GM12878 (cell line): ENCODE data around the gene RERE. TPM values are rescaled to one million over a fixed set of nuclear protein-coding genes. Genes with fewer than 3 reads are reported as not detected.

Source experiments
- ATAC-seq: fragments of 200-7000 bp; cut with Tn5 transposase; 3 replicates; pipeline ENCODE4 v1.9.1; 2020; ENCODE audit warnings: mild to moderate bottlenecking, moderate library complexity
- BruUV-seq: library from RNA; stranded (reverse); fragments of 400-500 nt; replicated peaks from 2 replicates; lab custom pipeline; 2021; lab: Mats Ljungman, UMichigan
- CTCF ChIA-PET: fragments of 300-600 bp; sonication (Branson Sonifier 250); formaldehyde crosslinking; extraction: SDS; loops from one replicate; lab custom pipeline; 2021; ENCODE audit warnings: inconsistent platforms; lab: Yijun Ruan, JAX
- POLR2A ChIA-PET: fragments of 350-600 bp; formaldehyde crosslinking; extraction: SDS; loops from one replicate; lab custom pipeline; 2021; ENCODE audit warnings: inconsistent platforms; lab: Charles Lee
- RAD21 ChIA-PET: fragments of 300-600 bp; sonication (Branson Sonifier 250); formaldehyde crosslinking; loops from one replicate; lab custom pipeline; 2023; ENCODE audit warnings: antibody characterized with exemption; ENCODE audit not compliant: unreplicated experiment; lab: Charles Lee
- SMC1A ChIA-PET: fragments of 300-600 bp; sonication (Branson Sonifier 250); formaldehyde crosslinking; loops from one replicate; lab custom pipeline; 2023; ENCODE audit not compliant: unreplicated experiment, uncharacterized antibody; lab: Charles Lee
- DNase-seq: peaks from one replicate; pipeline ENCODE4 v3.0.0-alpha.2; 2011; ENCODE audit warnings: low read depth, low spot score
- FAIRE-seq: peaks from 3 replicates; lab custom pipeline; 2011; peaks lifted over from hg19 to GRCh38; lab: Jason Lieb, UNC
- H2AFZ ChIP-seq: 2 replicates; pipeline ENCODE4 v1.6.0; 2011; ENCODE audit warnings: low read depth, low read length, control low read depth; ENCODE audit not compliant: control insufficient read depth
- H3K27ac ChIP-seq: 2 replicates; pipeline ENCODE4 v1.5.1; 2011; ENCODE audit warnings: control low read depth; ENCODE audit not compliant: control insufficient read depth, insufficient read depth
- H3K27me3 ChIP-seq, 2 experiments: replicated peaks in 1 of 2; 2 replicates each; pipeline versions ENCODE4 v1.6.0 to v1.6.1; 2011; ENCODE audit warnings: low read length in 1 of 2; ENCODE audit not compliant: control insufficient read depth in 2 of 2, insufficient read depth in 2 of 2
- H3K36me3 ChIP-seq, 2 experiments: 2 replicates each; pipeline ENCODE4 v1.5.1; 2011; ENCODE audit warnings: low read length in 1 of 2; ENCODE audit not compliant: control insufficient read depth in 2 of 2, insufficient read depth in 2 of 2
- H3K4me1 ChIP-seq: 2 replicates; pipeline ENCODE4 v1.6.1; 2011; ENCODE audit warnings: mild to moderate bottlenecking, low read length, moderate library complexity, mixed read lengths; ENCODE audit not compliant: control insufficient read depth, insufficient read depth
- H3K4me2 ChIP-seq: 2 replicates; pipeline ENCODE4 v1.6.0; 2011; ENCODE audit warnings: control low read depth; ENCODE audit not compliant: control insufficient read depth, insufficient read depth
- H3K4me3 ChIP-seq: fragments of 200-600 bp; sonication (generic); 2 replicates; pipeline ENCODE4 v1.5.1; 2016
- H3K79me2 ChIP-seq: 2 replicates; pipeline ENCODE4 v1.6.0; 2011; ENCODE audit warnings: low read length; ENCODE audit not compliant: control insufficient read depth, insufficient read depth
- H3K9ac ChIP-seq: 2 replicates; pipeline ENCODE4 v1.8.0; 2011; ENCODE audit warnings: low read length, control low read depth, mixed read lengths; ENCODE audit not compliant: control insufficient read depth, insufficient read depth
- H3K9me3 ChIP-seq: replicated peaks from 3 replicates; pipeline ENCODE4 v1.5.1; 2011; ENCODE audit warnings: mild to moderate bottlenecking, low read length; ENCODE audit not compliant: control insufficient read depth, insufficient read depth
- H4K20me1 ChIP-seq: 2 replicates; pipeline ENCODE4 v1.6.0; 2011; ENCODE audit not compliant: control insufficient read depth, insufficient read depth
- ETV6 ChIP-seq, 2 experiments: fragments of 450-650 bp in 1 of 2; IDR thresholded peaks in 1 of 2; conservative IDR thresholded peaks in 1 of 2; 2 replicates each; pipeline ENCODE4 v1.6.1; 2014; ENCODE audit warnings: antibody characterized with exemption in 1 of 2, borderline replicate concordance in 1 of 2, low read depth in 1 of 2, mild to moderate bottlenecking in 1 of 2, moderate library complexity in 1 of 2
- FOS ChIP-seq: IDR thresholded peaks from 3 replicates; pipeline ENCODE4 v1.6.1; 2011; ENCODE audit warnings: borderline replicate concordance; ENCODE audit not compliant: insufficient read length; ENCODE audit errors: extremely low read depth
- GATAD2B ChIP-seq: fragments of 450-650 bp; conservative IDR thresholded peaks from 2 replicates; pipeline ENCODE4 v1.6.1; 2017; ENCODE audit warnings: low read depth, mild to moderate bottlenecking, moderate library complexity
- IRF4 ChIP-seq: IDR thresholded peaks from 2 replicates; pipeline ENCODE4 v1.6.1; 2011; ENCODE audit warnings: low read depth, low read length
- KAT2A ChIP-seq: conservative IDR thresholded peaks from 2 replicates; pipeline ENCODE4 v1.6.1; 2011; ENCODE audit warnings: low read depth, low read length; ENCODE audit not compliant: control insufficient read depth
- POU2F2 ChIP-seq: IDR thresholded peaks from 3 replicates; pipeline ENCODE4 v1.6.1; 2011; ENCODE audit warnings: low read depth, mild to moderate bottlenecking, low read length, borderline replicate concordance
- SIX5 ChIP-seq: IDR thresholded peaks from 2 replicates; pipeline ENCODE4 v1.6.1; 2011; ENCODE audit warnings: mild to moderate bottlenecking, low read depth, low read length, moderate library complexity; ENCODE audit not compliant: severe bottlenecking
- SREBF2 ChIP-seq: IDR thresholded peaks from 2 replicates; pipeline ENCODE4 v1.6.1; 2012; ENCODE audit warnings: mild to moderate bottlenecking, low read length
- TAF1 ChIP-seq: IDR thresholded peaks from 2 replicates; pipeline ENCODE4 v1.6.1; 2011; ENCODE audit warnings: mild to moderate bottlenecking, low read depth, low read length, borderline replicate concordance
- WGBS: methylation state at CpG from one replicate; pipeline ENCODE4 v1.1.6; 2016; ENCODE audit warnings: low lambda C conversion rate; ENCODE audit not compliant: insufficient replicate concordance, insufficient coverage; ENCODE audit errors: missing lambda C conversion rate; 5-methylcytosine and 5-hydroxymethylcytosine counted together
- in situ Hi-C: fragments of 300-500 bp; cut with MboI; formaldehyde crosslinking; loops from 9 replicates; pipeline ENCODE4 v1.14.3; 2018; ENCODE audit warnings: mixed read lengths
- intact Hi-C: fragments of 100-400 bp; cut with micrococcal nuclease; formaldehyde crosslinking; loops from one replicate; pipeline ENCODE4 v1.14.2; 2022; ENCODE audit not compliant: unreplicated experiment
- polyA plus RNA-seq, 11 experiments: library from polyadenylated mRNA; depleted of rRNA in 4 of 11; unstranded in 6 of 11; stranded (reverse) in 5 of 11; fragments of >200 nt; fragmentation: Nextera tagmentation in 4 of 11; fragmentation: Illumina TruSeq in 1 of 11; extraction: Ambion mirVana in 4 of 11; extraction: Trizol in 1 of 11; gene quantifications; 1 replicate in 1 of 11; 2 replicates in 10 of 11; pipeline versions ENCODE4 v1.2.1 to v1.2.3, GENCODE V29; 2011 to 2016; ENCODE audit warnings: inconsistent platforms in 2 of 11, missing spikeins in 2 of 11, low read depth in 1 of 11
- total RNA-seq, 4 experiments: library from RNA; depleted of rRNA in 3 of 4; stranded (reverse); fragments of >200 nt in 3 of 4; fragmentation: Illumina TruSeq in 1 of 4; extraction: Trizol in 1 of 4; gene quantifications; 2 replicates each; pipeline versions ENCODE4 v1.2.1 to v1.2.3, GENCODE V29; 2013 to 2021
- TF ChIP-seq, protein P1 (sequence below): IDR thresholded peaks from 2 replicates; pipeline ENCODE4 v1.6.1; 2011; ENCODE audit warnings: borderline replicate concordance, low read depth, mild to moderate bottlenecking, moderate library complexity, low read length; ENCODE audit not compliant: insufficient read depth, poor library complexity, severe bottlenecking
- TF ChIP-seq, protein P2 (sequence below): fragments of 450-650 bp; IDR thresholded peaks from 2 replicates; pipeline ENCODE4 v1.6.1; 2017; ENCODE audit warnings: mild to moderate bottlenecking, low read depth, inconsistent platforms; ENCODE audit not compliant: poor library complexity, severe bottlenecking
- TF ChIP-seq, protein P3 (sequence below): IDR thresholded peaks from 2 replicates; pipeline ENCODE4 v1.6.1; 2011; ENCODE audit warnings: low read depth, mild to moderate bottlenecking, low read length, moderate library complexity, borderline replicate concordance; ENCODE audit errors: extremely low read depth
- TF ChIP-seq, protein P4 (sequence below): fragments of 450-650 bp; formaldehyde crosslinking; IDR thresholded peaks from 2 replicates; pipeline ENCODE4 v1.4.0; 2020; ENCODE audit warnings: mild to moderate bottlenecking, moderate library complexity

Gene RERE
- total and polyA plus RNA-seq, 10 of the 15 experiments (the other 5 are each of a cell fraction or from before 2014, with no cell fraction given): 5.2 to 60.5 (median 20.2) TPM

DNA sequence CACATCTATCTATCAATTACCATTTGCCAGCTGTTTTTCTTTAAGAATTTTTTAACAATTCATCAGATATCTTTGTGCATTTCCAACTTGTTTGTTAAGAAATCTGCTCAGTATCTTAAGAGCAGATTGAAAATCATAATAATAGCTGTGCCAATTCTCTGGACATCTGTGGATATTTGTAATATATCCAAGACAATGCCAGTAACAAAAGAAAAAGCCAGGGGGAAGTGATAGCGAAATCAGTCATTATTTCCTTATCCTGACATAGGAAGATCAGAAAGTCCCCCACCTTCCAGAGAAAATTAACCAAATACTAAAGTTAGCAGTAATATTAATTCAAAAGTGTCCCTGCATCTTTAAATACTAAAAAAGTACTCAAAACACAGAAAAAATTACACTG lies 217.1 kb downstream of the RERE start (continued):
- TF ChIP-seq, protein P1, sequence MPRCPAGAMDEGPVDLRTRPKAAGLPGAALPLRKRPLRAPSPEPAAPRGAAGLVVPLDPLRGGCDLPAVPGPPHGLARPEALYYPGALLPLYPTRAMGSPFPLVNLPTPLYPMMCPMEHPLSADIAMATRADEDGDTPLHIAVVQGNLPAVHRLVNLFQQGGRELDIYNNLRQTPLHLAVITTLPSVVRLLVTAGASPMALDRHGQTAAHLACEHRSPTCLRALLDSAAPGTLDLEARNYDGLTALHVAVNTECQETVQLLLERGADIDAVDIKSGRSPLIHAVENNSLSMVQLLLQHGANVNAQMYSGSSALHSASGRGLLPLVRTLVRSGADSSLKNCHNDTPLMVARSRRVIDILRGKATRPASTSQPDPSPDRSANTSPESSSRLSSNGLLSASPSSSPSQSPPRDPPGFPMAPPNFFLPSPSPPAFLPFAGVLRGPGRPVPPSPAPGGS: no peak
- TF ChIP-seq POU2F2 (no peak), ETV6 (conservative IDR thresholded peaks at IDR 0.05 in 1 of 2, IDR thresholded peaks at IDR 0.05 in 1 of 2; ENCODE audit: borderline replicate concordance in 1 of 2, low read depth in 1 of 2) (no peak)

DNA sequence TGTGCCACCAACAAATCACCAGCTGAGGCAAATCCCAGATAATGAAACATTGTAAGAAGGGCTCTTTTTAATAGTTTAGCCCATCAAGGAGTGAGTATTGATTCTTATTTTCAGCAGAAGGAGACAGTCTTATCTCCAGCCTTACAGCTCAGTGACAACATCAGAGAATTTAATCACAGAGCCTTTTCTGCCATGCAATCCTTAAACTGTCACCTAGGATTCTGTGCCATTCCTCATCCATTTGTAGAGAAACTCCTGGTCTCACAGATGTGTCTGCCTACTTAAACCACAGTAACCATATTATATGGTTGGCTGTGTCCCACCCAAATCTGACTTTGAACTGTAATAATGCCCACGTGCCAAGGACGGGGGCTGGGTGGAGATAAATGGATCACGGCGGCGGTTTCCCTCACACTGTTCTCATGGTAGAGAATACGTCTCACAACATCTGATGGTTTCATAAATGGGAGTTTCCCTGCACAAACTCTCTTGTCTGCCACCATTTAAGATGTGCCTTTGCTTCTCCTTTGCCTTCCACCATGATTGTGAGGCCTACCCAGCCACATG lies 217.7 kb downstream of the RERE start:
- no peak overlapping the region for H3K9ac ChIP-seq
- ChIA-PET RAD21 (no interaction called here), POLR2A (interaction anchor here (0.5 kb wide), 1 partner anchor 115 kb away, joined by 3 read pairs; no protein-coding TSS in a partner anchor), CTCF (no interaction called here), SMC1A (interaction anchor here (0.6 to 1.5 kb wide), 4 partner anchors 14 to 128 kb away, joined by 3 to 4 read pairs (median 4); no protein-coding TSS in a partner anchor)
- H3K27ac ChIP-seq: no peak overlapping the region
- H3K9me3 ChIP-seq: no peaks in the 10 kb centered on the region
- peaks cover 0 to 2% of the 10 kb centered on the region in 2 experiments; a peak in 2 of 4 replicates for H3K36me3 ChIP-seq
- H3K4me2 ChIP-seq: no peak overlapping the region
- in situ Hi-C loops (no loop called here), intact Hi-C loops (loop anchor here (5.0 kb wide), 1 partner anchor 43 kb away; no protein-coding TSS in a partner anchor)
- BruUV-seq: no TSS peak
- DNase-seq (no peak), FAIRE-seq (no peak), ATAC-seq (no peak)
- no peaks in the 10 kb centered on the region for H3K27me3 ChIP-seq
- H2AFZ ChIP-seq: no peak overlapping the region
- no peak overlapping the region for H3K4me3 ChIP-seq
- H3K79me2 ChIP-seq: peaks cover 4% of the 10 kb centered on the region; the same call in 1 of the 2 replicates
- 88% methylated on average over 6 of the region's 6 CpGs for WGBS
- peaks cover 24% of the 10 kb centered on the region for H3K4me1 ChIP-seq
- no peaks in the 10 kb centered on the region for H4K20me1 ChIP-seq
- TF ChIP-seq GATAD2B (no peak), FOS (no peak), KAT2A (no peak), SREBF2 (no peak), TAF1 (no peak), IRF4 (no peak), SIX5 (no peak)
- TF ChIP-seq, protein P2, sequence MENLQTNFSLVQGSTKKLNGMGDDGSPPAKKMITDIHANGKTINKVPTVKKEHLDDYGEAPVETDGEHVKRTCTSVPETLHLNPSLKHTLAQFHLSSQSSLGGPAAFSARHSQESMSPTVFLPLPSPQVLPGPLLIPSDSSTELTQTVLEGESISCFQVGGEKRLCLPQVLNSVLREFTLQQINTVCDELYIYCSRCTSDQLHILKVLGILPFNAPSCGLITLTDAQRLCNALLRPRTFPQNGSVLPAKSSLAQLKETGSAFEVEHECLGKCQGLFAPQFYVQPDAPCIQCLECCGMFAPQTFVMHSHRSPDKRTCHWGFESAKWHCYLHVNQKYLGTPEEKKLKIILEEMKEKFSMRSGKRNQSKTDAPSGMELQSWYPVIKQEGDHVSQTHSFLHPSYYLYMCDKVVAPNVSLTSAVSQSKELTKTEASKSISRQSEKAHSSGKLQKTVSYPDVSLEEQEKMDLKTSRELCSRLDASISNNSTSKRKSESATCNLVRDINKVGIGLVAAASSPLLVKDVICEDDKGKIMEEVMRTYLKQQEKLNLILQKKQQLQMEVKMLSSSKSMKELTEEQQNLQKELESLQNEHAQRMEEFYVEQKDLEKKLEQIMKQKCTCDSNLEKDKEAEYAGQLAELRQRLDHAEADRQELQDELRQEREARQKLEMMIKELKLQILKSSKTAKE: no peak
- TF ChIP-seq, protein P3, sequence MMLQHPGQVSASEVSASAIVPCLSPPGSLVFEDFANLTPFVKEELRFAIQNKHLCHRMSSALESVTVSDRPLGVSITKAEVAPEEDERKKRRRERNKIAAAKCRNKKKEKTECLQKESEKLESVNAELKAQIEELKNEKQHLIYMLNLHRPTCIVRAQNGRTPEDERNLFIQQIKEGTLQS: no peak
- TF ChIP-seq, protein P4, sequence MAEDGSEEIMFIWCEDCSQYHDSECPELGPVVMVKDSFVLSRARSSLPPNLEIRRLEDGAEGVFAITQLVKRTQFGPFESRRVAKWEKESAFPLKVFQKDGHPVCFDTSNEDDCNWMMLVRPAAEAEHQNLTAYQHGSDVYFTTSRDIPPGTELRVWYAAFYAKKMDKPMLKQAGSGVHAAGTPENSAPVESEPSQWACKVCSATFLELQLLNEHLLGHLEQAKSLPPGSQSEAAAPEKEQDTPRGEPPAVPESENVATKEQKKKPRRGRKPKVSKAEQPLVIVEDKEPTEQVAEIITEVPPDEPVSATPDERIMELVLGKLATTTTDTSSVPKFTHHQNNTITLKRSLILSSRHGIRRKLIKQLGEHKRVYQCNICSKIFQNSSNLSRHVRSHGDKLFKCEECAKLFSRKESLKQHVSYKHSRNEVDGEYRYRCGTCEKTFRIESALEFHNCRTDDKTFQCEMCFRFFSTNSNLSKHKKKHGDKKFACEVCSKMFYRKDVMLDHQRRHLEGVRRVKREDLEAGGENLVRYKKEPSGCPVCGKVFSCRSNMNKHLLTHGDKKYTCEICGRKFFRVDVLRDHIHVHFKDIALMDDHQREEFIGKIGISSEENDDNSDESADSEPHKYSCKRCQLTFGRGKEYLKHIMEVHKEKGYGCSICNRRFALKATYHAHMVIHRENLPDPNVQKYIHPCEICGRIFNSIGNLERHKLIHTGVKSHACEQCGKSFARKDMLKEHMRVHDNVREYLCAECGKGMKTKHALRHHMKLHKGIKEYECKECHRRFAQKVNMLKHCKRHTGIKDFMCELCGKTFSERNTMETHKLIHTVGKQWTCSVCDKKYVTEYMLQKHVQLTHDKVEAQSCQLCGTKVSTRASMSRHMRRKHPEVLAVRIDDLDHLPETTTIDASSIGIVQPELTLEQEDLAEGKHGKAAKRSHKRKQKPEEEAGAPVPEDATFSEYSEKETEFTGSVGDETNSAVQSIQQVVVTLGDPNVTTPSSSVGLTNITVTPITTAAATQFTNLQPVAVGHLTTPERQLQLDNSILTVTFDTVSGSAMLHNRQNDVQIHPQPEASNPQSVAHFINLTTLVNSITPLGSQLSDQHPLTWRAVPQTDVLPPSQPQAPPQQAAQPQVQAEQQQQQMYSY: no peak
